ENCODE results near the gene IGF2BP2. TPM values are rescaled to one million over a fixed set of nuclear protein-coding genes. Genes with fewer than 3 reads are reported as not detected.
A peak's percentile ranks its signal among the peaks of the same experiment; 100 is the strongest.

Gene IGF2BP2
- total and polyA plus RNA-seq, 2 of the 8 experiments (the other 6 are each of a cell fraction or from before 2014, with no cell fraction given), result 7.4 to 121 TPM

- Histone ChIP-seq H3K27me3 (replicated peaks in 1 of 4; ENCODE audit: control insufficient read depth in 3 of 4, extremely low read depth in 1 of 4, insufficient read depth in 3 of 4, low read length in 3 of 4) (no peaks in the 10 kb centered on the region), H3K27ac (ENCODE audit: low read depth, low read length) (no peak overlapping the region), H3K79me1 (ENCODE audit: low read depth, low read length) (no peaks in the 10 kb centered on the region), H4K5ac (ENCODE audit: insufficient read length, low read depth, low read length) (no peak overlapping the region), H3K9me3 (ENCODE audit: insufficient read depth in 2 of 2, low read depth in 1 of 2, low read length in 1 of 2) (no peaks in the 10 kb centered on the region), H2BK15ac (ENCODE audit: low read length) (no peak overlapping the region), H3K36me3 (ENCODE audit: control insufficient read depth in 2 of 4, insufficient read depth in 4 of 4, low read length in 3 of 4) (peaks cover 0 to 3% (median 0%) of the 10 kb centered on the region in 4 experiments; a peak in 2 of 8 replicates), H3K9ac (replicated peaks in 1 of 4; ENCODE audit: extremely low read depth in 1 of 4, low read depth in 3 of 4, low read length in 3 of 4) (no peak overlapping the region), H3K56ac (replicated peaks; ENCODE audit: insufficient read length, low read depth, low read length) (no peak overlapping the region), H3K4ac (replicated peaks; ENCODE audit: insufficient read length, low read depth, low read length) (no peak overlapping the region), H2BK12ac (ENCODE audit: low read depth, low read length) (no peak overlapping the region), H2AK5ac (ENCODE audit: low read depth, low read length) (0 out of 2 replicates have a peak overlapping the region, but pooled peaks have one; percentile 53), H3K23me2 (ENCODE audit: low read depth, low read length) (no peaks in the 10 kb centered on the region), H3K4me2 (ENCODE audit: insufficient read depth in 1 of 2, low read depth in 2 of 2, low read length in 2 of 2) (no peak overlapping the region), H2BK20ac (ENCODE audit: low read length) (no peak overlapping the region), H3K4me3 (ENCODE audit: extremely low read depth in 1 of 4, insufficient read depth in 2 of 4, low read depth in 3 of 4, low read length in 4 of 4) (no peak overlapping the region), H2BK5ac (ENCODE audit: low read depth, low read length) (no peak overlapping the region), H4K20me1 (replicated peaks in 1 of 2; ENCODE audit: control insufficient read depth in 1 of 2, insufficient read depth in 2 of 2, low read length in 2 of 2) (no peaks in the 10 kb centered on the region), H4K91ac (replicated peaks; ENCODE audit: insufficient read length, low read length) (no peak overlapping the region), H3K14ac (ENCODE audit: insufficient read length) (no peak overlapping the region), H4K8ac (ENCODE audit: extremely low read depth, insufficient read depth, low read length) (no peak overlapping the region), H3K23ac (ENCODE audit: insufficient read length) (no peak overlapping the region), H3K4me1 (replicated peaks in 1 of 4; ENCODE audit: control insufficient read depth in 3 of 4, insufficient read depth in 4 of 4, low read length in 3 of 4) (no peaks in the 10 kb centered on the region; a peak in 1 of 7 replicates), H3K79me2 (ENCODE audit: control insufficient read depth in 1 of 2, insufficient read depth in 2 of 2, low read length in 2 of 2) (no peaks in the 10 kb centered on the region), H2BK120ac (replicated peaks; ENCODE audit: low read depth, low read length) (no peak overlapping the region), H2AFZ (ENCODE audit: low read length) (no peak overlapping the region), H3K18ac (ENCODE audit: extremely low read depth, low read length) (no peak overlapping the region)
- FAIRE-seq (no peak), DNase-seq (ENCODE audit: low read depth in 1 of 2, low spot score in 2 of 2) (no peak)
- WGBS, 2 experiments (ENCODE audit: extremely low coverage in 1 of 2, insufficient coverage in 1 of 2, insufficient read length in 1 of 2, insufficient replicate concordance in 2 of 2, low coverage in 1 of 2, low lambda C conversion rate in 2 of 2, missing lambda C conversion rate in 1 of 2), result 82% methylated on average over 3 of the region's 3 CpGs; no CpG with 5 or more reads in 1 of the 2 experiments
- CTCF ChIA-PET (ENCODE audit: partially characterized antibody), result no interaction called here
- POLR2A ChIA-PET (ENCODE audit: partially characterized antibody), result interaction anchor here (1.3 kb wide), 1 partner anchor 10 kb away, joined by 3 read pairs; no protein-coding TSS in a partner anchor
- no peak for TF ChIP-seq USF2 (IDR thresholded peaks at IDR 0.05; ENCODE audit: low read length)
- TF ChIP-seq TAF7 (optimal IDR thresholded peaks at IDR 0.05; ENCODE audit: borderline replicate concordance, low read depth, low read length), result no peak
- peak; percentile 73 for TF ChIP-seq POLR2AphosphoS5 (IDR thresholded peaks at IDR 0.05; ENCODE audit: low read depth, low read length)
Observed at GRCh38 chr3:185637388-185637787, 187.5 kb downstream of the IGF2BP2 start.

Data from H1 (cell line).